Activated T-cell treated with anti-CD3 and anti-CD28 coated beads, Interleukin-2, amount 50 U/mL, for 1 hour (primary cell): ENCODE results near the gene DNAJC15.

Source experiments
- DNase-seq: peaks from one replicate; pipeline ENCODE4 v3.0.0-alpha.2; 2020

The DNAJC15 gene

DNA sequence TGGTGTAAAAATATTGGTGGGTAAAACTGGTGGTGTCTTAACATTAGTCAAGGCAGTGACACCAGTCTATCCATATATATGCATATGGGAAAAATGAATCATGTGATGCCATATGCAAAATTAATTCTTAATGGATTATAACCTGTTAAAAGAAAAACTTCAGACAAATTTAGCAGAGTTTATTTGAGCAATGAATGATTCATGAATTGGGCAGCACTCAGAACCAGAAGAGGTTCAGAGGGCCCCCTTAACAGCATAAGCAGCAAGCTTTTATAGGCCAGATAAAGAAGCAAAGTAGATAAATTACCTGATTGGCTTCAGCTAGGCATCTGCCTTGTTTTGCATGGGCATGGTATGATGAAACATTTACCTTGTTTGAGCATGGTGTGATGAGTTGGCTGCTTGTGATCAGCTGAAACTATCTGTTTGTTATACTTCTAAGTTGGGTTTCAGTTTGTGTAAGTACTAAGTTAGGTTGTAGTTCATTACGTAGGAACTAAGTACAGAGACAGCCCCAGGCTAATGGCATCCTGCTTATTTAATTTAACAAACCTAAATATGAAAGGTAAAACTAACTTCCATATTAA, 66.6 kb downstream of the DNAJC15 start:
- DNase-seq = no peak

DNA sequence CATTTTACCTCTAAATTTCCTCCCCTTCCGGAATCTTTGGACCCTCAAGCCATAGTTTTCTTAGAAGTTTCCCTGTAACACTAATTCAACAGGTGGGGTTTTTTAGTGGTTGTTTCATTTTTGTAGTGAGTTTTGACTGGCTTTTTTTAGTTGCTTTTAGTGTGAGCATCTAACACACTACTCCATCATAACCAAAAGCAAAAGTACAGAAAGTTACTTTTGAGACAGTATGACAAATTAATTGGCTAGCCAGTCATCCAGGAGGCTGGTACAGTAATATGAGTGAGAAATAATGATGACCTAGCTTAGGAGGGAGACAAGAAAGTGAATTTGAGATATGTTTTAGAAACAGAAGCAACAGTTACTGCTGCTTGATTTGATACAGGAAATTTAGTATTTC, 71.5 kb downstream of the DNAJC15 start:
- no peak for DNase-seq

DNA sequence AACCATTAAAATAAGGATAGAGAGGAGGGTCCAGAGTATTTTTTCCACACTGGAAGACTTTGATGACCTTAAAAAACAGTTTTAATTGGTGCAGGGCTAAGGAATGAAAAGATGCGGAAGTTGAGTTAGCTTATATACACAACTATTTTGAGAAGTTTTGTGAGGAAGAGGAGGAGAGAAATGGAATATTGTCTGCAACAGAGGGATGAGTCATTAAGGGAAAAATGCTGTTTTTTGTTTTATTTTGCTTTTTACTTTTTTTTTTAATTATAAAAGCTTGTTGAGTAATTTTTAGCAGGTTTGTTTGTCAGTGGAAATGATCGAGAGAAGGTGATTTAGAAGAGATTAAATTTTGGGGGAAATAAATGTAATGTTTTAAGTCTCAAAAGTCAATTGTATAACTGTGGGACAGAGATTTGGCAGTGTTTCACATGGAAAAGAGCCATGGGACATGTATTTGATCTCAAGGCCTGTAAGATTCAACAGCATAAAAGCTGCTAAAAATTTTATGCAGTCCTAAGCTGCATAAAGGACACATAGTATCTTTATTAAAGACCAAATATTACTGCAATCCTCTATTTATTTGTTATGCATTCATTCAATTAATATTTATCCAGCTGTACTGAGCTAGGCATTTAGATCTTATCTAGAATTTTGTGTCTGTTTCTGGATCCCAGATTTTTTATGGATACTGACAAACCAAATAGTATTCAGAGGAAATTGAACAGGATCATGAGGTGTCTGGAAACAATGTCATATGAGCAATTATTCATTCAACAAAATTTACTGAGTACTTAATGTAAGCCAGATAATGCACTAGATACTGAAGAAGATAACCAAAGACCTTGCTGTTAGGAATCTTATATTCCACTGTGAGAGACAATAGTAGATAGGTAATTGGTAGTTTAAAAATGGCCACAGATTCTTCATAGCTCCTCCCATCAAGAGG, 72.7 kb downstream of the DNAJC15 start:
- no peak for DNase-seq

DNA sequence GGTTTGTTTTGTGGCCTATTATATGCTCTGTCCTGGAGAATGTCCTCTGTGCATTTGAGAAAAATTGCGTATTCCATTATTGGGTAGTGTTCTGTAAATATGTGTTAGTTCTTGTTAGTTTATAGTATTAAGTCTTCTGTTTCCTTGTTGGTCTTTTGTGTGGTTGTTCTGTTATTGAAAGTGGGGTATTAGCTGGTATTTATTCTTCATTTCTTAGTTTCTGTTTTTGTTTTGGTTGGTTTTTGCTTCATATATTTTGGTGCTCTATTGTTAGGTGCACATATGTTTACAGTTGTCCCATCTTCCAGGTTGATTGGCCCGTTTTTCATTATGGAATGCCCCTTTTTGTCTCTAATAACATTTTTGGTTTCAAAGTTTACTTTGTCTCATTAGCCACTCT, 77.3 kb downstream of the DNAJC15 start:
- no peak for DNase-seq

DNA sequence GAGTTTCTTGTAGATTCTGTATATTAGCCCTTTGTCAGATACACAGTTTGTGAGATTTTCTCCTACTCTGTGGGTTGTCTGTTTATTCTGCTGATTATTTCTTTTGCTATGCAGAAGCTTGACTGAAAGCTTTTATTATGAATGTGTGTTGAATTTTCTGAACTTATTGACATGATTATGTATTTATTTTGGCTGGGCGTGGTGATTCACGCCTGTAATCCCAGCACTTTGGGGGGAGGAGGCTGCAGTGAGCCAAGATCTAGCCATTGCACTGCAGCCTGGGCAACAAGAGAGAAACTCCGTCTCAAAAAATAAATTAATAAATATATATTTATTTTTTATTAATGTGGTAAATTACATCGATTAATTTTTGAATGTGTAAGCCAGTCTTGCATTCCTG, 78.9 kb downstream of the DNAJC15 start:
- no peak for DNase-seq

DNA sequence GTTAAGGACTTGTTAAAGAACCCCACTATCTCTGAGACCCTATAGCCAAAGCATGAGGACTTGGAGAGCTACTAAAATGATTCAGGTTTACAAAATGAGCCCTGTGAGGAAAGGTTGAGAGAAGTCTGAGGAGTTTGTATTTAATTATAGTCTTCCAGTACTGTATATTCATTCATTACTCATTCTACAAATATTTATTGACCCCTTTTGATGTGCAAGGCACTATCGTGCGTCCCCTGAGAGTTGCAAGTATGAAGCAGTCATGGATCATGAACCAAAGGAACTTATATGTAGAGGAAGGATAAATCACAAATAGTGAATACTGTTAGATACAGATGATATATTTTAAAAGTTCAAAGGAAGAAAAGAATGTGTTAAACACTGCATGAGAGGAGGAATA, 84.4 kb downstream of the DNAJC15 start:
- DNase-seq = no peak

DNA sequence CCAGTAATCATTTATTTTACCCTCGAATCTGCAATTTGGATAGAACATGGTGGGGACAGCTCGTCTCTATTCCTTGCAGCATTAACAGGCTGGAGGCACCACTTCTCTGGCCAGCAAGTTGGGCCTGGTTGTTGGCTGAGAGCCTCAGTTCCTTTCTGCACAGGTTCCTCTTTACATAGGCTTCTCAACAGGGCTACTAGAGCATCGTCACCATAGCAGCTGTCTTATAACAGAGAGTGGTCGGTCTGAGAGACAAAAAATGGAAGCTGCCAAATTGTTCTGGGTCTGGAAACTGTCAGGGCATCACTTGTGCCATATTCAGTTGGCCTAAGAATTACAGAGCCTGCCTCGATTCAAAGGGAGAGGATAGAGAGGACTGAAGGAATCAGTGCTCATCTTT, 86.7 kb downstream of the DNAJC15 start:
- DNase-seq = no peak

DNA sequence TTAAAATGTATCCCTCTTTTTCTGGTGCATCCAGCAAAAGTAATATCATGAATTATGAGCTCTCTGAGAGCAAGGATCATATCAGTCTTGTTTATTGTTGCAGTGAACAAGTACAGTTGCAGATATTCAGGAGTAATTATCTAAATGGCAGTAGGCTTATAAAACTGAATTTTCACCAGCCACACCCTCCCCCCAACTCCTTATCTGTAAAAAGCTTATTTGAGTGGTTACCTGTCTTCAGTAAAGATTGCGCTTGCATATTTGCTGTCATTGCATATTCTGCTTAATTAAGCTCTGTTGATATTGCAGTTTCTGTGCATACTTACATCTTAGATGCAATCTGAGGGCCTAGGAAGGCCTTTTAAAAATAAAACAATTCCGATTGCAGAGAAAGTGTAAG, 87.3 kb downstream of the DNAJC15 start:
- DNase-seq = no peak

DNA sequence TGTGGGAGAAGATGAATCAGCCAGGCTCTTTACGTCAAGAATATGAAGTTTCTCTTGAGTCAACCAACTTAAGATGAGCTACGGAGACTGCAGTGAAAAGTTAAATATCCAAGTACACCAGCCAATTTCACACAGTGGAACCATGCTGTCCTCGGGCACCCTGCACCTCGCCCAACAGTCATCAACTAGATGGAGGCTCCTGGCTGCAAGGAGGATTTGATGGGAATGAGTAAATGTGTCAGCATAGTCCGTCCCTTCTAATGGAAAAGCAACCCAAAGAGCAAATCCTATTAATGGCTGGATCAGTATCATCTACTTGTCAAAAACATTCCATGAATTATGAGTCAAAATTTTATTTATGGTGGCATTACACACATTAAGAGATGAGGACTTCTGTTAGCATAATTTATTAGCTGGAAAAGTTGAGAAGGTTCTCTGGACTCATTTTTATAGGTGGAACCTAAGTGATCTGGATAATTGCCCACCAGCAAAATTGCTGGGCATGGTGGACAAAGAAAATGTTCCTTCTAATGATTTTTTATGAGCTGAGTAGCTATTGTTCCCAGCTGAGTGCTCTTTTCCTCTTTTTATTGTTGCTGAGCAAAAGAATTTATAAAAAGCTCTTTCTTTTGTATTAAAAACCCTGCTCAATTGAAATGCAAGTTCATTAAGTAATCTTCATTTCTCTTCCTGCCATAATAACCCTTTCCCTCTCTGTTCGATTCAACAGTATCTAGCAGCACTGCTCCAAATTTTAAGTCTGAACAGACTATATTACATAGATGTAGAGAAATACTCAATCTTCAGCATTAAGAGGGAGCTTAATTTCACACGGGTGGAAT, 88.4 kb downstream of the DNAJC15 start:
- DNase-seq = no peak

DNA sequence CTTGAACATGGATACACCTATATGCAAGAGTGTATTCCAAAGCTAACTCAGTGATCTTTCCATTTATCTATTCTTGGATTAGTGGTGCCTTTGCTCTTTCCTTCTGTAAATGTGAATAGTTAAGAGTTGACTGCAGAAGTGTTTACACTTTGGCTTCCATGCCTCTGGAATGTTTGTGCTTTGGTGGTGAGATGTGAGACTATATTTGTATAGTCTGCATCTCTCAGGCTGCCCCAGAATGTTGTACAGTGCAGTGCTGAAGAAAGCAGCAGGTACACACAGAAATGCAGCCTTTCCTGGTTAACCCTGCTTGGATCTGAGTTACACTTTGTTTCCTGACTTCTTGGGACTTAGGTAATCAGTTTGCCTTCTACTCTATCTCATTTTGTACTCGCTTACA, 90.2 kb downstream of the DNAJC15 start:
- no peak for DNase-seq

DNA sequence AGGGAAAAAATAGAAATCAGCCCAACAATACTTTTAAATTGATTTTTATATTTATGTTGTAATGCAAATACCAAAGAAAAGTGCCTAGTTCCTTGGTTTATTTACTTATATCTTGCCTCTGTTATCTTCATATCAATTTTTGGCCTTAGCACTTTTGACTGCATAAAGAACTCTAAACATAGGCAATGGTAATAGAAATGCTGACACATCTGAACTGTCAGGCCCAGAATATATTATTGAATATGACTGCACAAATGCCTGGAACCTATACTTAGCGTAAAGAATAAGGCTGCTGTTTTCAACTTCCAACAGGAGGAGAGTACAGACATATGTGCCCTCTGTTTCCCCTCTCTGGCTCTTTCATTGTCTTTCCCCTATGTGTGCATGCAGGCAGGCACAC, 91.1 kb downstream of the DNAJC15 start:
- no peak for DNase-seq

DNA sequence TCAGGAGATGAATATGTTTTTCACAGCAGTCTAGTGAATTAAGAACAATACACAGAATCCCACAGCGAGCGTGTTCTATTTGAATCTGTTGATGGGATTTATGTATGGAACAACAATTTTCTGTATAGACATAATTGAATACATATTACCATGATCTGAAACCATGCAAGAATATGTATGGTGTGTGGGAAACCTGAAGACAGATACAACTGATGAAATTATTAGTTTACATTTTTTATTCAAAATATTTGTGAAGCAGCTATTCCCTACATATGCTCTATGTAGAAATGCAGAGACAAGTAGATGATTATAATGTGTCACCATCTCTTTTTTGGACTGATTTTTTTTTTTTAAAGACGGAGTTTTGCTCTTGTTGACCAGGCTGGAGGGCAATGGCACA, 91.8 kb downstream of the DNAJC15 start:
- DNase-seq = no peak

DNA sequence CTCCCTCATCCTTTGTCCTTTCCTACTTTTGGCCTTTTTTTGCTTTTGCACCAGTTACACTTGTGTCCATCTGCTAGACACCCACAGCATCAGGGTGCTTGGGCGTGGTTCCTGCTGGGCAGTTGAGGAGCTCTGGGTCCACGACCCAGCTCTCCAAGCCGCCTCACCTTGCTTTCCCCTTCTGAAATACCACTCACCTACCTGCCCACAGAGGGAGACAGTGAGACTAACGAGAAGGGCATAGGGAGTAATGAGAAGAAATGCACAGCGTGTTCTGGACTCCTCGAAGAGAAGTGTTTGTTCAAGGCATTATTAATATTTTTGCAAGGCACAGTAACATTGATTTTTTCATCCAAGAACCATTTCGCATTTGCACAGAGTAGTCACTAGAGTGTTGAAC, 92.9 kb downstream of the DNAJC15 start:
- no peak for DNase-seq

DNA sequence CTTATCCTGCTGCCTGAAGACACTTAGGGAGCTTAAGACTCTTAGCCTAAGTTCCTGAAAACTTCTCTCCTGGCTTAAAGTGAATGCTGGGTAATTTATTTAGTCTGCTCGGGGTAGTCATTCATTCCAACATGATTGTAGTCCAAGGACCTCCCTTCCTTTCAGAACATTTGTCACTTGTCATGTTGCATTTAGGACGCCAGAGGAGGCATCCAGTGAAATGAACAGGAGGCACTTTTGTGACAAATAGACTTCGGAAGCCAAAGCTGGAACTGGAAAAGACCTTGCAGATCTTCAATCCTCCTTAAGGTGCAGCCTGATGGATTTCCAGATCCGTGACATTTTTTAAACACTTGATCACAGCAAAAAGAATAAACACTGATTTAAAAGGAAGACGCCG, 95.1 kb downstream of the DNAJC15 start:
- DNase-seq = no peak

DNA sequence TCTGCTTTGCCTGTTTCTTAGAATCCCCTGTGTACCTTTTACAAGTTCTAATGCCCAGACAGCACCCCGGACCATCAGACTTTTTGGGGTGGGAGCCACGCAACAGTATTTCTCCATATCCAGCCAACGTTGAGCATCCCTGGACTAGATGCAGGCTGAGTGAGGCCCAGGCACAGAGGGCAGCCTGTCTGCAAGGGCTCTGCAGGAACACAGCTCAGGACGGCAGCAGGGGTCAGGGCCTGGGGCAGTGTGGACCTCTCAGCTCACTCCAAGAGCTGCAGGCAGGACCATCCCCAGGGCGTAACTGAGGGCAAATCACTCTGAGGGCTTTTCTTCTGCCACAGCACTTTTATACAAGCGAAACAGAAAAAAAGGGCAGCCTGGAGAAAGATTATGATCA, 95.8 kb downstream of the DNAJC15 start:
- no peak for DNase-seq

DNA sequence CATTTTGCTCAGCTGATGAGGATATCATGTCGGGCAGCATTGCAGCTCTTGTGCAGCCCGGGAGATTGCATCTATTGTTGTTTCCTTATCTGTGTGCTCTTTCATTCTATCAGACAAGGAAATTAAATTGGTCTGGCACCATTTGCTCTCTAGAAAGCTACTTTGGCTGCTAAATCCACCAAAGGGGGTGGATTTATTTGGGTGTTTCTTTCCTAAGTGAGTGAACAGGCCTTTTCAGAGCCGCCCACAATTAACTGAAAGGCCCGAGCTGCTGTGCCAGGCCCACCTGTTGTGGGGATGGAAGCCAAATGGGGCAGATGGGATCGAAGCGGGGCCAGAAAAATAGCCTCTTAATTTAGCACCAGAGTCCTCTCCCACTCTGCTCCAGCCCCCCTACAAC, 99.4 kb downstream of the DNAJC15 start:
- DNase-seq = no peak

DNA sequence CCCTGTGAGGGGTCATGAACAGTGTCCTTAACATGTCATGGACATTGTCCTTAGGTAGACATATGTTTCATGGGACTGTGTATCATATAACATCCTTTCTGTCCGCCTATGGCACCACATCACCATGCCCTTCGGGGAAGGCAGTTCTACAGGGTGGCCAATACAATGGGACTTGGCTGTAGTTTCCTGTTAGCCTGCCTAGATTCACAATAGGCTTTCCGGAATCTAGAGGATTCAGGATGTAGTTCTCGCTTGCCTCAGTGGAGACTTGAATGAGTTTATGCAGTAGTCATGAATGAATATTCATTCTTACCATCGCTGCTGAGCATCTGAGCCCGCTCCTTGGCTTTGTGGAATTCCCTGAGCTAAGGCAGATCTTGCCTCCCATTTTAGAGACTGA, 100.5 kb downstream of the DNAJC15 start:
- DNase-seq = no peak

DNA sequence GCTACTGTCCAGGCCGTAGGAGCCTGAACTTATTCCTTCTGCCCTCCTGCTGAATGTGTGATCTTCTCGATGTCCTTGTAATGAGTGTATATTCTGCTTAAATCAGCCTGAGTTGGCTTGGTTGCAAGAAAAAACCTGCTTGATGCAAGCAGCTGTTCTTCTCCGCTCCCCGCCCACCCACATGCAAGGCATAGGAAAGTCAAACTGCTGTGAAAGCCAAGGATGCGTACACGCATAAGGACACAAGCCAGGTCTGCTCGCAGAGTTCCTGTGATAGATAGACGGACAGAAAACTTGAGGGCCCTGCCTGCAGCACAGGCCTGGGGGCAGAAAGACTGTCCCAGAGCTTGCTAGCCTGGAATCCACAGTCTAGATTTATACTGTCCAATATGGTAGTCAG, 101.1 kb downstream of the DNAJC15 start:
- DNase-seq = no peak

DNA sequence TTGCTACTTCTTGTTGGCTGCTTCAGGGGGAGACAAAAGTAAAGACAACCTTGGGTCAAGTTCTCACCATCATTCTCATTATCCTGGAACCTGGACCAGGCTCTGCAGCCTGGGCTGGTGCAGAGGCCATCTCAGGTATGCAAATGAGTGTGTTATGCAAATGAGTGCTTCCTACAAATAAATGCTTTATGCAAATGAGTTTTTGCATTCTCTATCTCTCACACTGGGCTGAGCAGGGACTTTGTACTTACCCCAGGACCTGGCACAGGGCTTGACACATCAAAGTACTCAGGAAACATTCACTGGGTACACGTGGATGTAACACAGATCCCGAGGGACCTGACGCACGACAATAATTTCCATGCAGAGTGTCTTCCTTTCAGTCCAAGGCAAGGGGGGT, 103.0 kb downstream of the DNAJC15 start:
- no peak for DNase-seq

DNA sequence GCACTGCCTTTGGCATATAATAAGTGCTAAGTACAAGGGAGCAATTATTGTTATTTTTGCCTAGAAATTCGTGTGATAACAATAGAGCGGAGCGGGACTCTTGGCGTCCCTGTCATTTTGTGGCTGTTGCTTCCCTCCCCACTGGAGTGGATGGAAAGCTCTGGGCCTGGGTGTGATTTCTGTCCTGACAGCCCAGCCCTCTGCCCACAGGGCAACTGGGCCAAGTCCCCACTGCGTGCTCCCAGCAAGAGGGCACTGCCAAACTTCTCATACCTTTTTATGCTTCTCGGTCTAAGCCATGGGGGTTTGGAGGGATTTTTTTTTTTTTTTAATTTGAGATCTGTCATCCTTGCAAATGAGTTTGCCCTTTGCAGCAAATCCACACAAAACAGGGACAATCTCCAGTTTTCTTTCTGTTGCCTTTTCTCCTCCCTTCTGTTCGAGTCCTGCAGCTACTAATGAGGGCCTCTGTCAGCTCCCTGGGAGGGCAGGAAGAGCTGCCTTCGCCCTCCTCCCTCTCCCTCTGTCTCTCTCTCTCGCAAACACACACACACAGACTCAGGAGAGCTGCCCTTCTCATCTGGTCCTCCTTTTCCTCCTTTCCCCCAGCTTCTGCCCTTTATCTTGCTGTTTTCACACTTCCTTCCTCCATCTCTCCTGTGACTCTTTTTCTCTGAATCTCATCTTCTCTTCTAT, 103.9 kb downstream of the DNAJC15 start:
- no peak for DNase-seq

DNA sequence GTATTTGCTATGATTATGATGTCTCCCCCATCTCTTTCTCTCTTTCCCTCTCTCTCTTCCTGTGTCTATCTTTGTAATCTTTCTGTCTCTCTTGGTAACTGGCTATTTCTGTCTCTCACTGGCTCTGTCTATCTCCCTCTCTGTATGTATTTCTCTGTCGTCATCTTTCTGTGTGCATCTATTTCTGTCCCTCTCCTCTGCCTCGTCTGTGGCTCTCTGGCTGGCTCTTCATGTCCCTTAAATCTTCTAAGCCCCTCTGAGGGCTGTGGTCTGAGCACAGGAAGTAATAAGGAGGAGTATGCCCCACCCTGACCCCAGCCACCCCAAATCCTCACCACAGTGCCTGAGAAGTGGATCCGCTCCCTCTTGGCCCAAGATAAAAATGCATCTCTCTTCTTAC, 104.4 kb downstream of the DNAJC15 start:
- DNase-seq = no peak

DNA sequence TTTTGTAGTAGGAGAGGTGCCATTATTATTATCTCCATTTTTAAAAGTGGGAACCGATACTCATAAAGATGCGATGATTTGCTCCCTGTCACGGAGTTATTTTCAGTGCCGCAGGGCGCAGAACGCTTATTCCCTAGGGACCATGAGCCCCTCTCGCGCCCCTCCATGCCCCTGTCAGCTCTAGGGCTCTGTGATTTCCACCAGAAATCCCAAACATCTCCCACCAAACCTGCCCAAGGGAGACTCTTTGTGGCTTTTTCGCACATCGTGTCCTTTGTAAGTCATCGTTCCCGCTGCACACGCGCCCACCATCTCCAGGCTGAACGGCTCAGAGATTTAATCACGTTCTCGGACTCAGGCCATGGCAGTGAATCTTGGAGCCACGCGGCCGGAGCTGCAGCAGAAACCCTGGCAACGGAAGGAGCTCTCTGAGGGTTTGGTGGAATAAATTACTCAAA, 105.1 kb downstream of the DNAJC15 start:
- DNase-seq = no peak

DNA sequence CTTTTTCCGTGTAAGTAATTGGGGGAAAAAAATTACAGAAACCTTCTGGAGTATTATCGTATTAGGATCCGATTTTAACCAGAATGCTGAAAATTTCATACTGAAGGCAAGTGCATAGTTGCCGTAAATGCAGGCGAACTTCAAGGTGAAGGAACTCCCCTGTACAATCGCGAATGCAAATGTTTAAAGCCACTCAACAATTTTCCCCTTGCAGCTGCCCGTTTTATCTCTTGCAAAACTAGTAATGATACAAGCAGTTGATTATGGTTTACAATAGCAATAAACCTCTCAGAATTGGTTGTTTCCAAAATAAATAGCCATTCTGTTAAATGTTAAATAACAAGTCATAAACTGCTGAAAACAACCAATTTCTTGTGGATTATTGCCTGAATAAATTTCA, 105.7 kb downstream of the DNAJC15 start:
- DNase-seq = no peak
